Mesodermal cell (in vitro differentiated cells): Measurements from ENCODE around the gene MZT2A. TPM values are rescaled to one million over a fixed set of nuclear protein-coding genes. Genes with fewer than 3 reads are reported as not detected.
"Not testable (repeated sequence)": the region's sequence is repeated elsewhere in the genome, so short reads cannot be mapped to it uniquely, and the experiment has no call there.

Source experiments
- H3K27ac ChIP-seq: 2 replicates; pipeline ENCODE4 v1.7.0; 2013; ENCODE audit warnings: mild to moderate bottlenecking, low read depth, low read length, moderate library complexity; ENCODE audit not compliant: severe bottlenecking
- H3K36me3 ChIP-seq: 2 replicates; pipeline ENCODE4 v1.7.1; 2013; ENCODE audit warnings: mild to moderate bottlenecking, low read length, moderate library complexity; ENCODE audit not compliant: control insufficient read depth, insufficient read depth
- H3K4me1 ChIP-seq: one replicate; pipeline ENCODE4 v1.7.1; 2013; ENCODE audit warnings: mild to moderate bottlenecking, low read length; ENCODE audit not compliant: insufficient read depth, control insufficient read depth, poor library complexity, severe bottlenecking
- H3K4me3 ChIP-seq: 2 replicates; pipeline ENCODE4 v1.7.0; 2013; ENCODE audit warnings: low read length, control low read depth, mild to moderate bottlenecking; ENCODE audit not compliant: insufficient read depth, poor library complexity, severe bottlenecking; ENCODE audit errors: extremely low read depth
- H3K9me3 ChIP-seq: 2 replicates; pipeline ENCODE4 v1.7.1; 2013; ENCODE audit warnings: mild to moderate bottlenecking, low read length, moderate library complexity; ENCODE audit not compliant: control insufficient read depth
- WGBS, 2 experiments: methylation state at CpG; one replicate each; pipeline ENCODE4 v1.1.5; 2013; ENCODE audit warnings: missing lambda C conversion rate in 2 of 2; ENCODE audit not compliant: insufficient coverage in 2 of 2; 5-methylcytosine and 5-hydroxymethylcytosine counted together
- polyA plus RNA-seq, 2 experiments: library from polyadenylated mRNA; stranded (reverse); fragments of 50-300 nt; gene quantifications; one replicate each; pipeline ENCODE4 v1.2.3, GENCODE V29; 2013

Gene MZT2A
- 117 TPM for polyA plus RNA-seq (2013, experiment 1 of 2)
- 92.9 TPM for polyA plus RNA-seq (2013, experiment 2 of 2)

- peaks cover 31% of the 10 kb centered on the region for H3K36me3 ChIP-seq
- 0 to 2% methylated on average over 43 to 46 of the region's 53 CpGs for WGBS, 2 experiments
- peak within 1 kb of the TSS; percentile 96 for H3K4me3 ChIP-seq
- not testable (repeated sequence) for H3K4me1 ChIP-seq, H3K9me3 ChIP-seq
- peak within 1 kb of the TSS; percentile 82 for H3K27ac ChIP-seq
Observed at GRCh38 chr2:131492015-131492417, at the start of gene MZT2A. Gene MZT2A (minus strand): TSS chr2:131492397. CDS start chr2:131492376, 21 bp downstream.

- H3K4me1 ChIP-seq, H3K4me3 ChIP-seq, H3K36me3 ChIP-seq, H3K27ac ChIP-seq, H3K9me3 ChIP-seq: not testable (repeated sequence)
- WGBS, 2 experiments, result 91 to 92% methylated on average over 11 to 12 of the region's 13 CpGs
Observed at GRCh38 chr2:131538856-131539255, 46.7 kb upstream of the MZT2A start.

GRCh38 chr2:131536841-131537240 lies 44.6 kb upstream of the MZT2A start:
- H3K27ac ChIP-seq, H3K9me3 ChIP-seq, H3K4me3 ChIP-seq, H3K4me1 ChIP-seq, H3K36me3 ChIP-seq: not testable (repeated sequence)
- 91 to 94% methylated on average over 7 to 13 of the region's 14 CpGs for WGBS, 2 experiments

GRCh38 chr2:131535951-131536826 lies 44.0 kb upstream of the MZT2A start:
- not testable (repeated sequence) for H3K4me3 ChIP-seq, H3K27ac ChIP-seq, H3K36me3 ChIP-seq, H3K4me1 ChIP-seq, H3K9me3 ChIP-seq
- 81 to 96% methylated on average over 5 to 16 of the region's 21 CpGs for WGBS, 2 experiments

- no peak overlapping the region for H3K27ac ChIP-seq
- H3K36me3 ChIP-seq, result no peaks in the 10 kb centered on the region
- no peaks in the 10 kb centered on the region for H3K4me1 ChIP-seq
- no peak overlapping the region for H3K4me3 ChIP-seq
- 100% methylated on average over 1 of the region's 4 CpGs; no CpG with 5 or more reads in 1 of the 2 experiments for WGBS, 2 experiments
- no peaks in the 10 kb centered on the region for H3K9me3 ChIP-seq
Observed at GRCh38 chr2:131535526-131535925, 43.3 kb upstream of the MZT2A start.

GRCh38 chr2:131534965-131535364 lies 42.8 kb upstream of the MZT2A start:
- H3K4me1 ChIP-seq, H3K36me3 ChIP-seq, H3K4me3 ChIP-seq, H3K27ac ChIP-seq, H3K9me3 ChIP-seq: not testable (repeated sequence)
- 94 to 96% methylated on average over 4 to 8 of the region's 11 CpGs for WGBS, 2 experiments

- not testable (repeated sequence) for H3K27ac ChIP-seq, H3K36me3 ChIP-seq, H3K4me1 ChIP-seq, H3K9me3 ChIP-seq, H3K4me3 ChIP-seq
- 71% methylated on average over 2 of the region's 13 CpGs; no CpG with 5 or more reads in 1 of the 2 experiments for WGBS, 2 experiments
Observed at GRCh38 chr2:131534317-131534672, 42.1 kb upstream of the MZT2A start.

GRCh38 chr2:131533609-131534316 lies 41.6 kb upstream of the MZT2A start:
- not testable (repeated sequence) for H3K27ac ChIP-seq, H3K4me3 ChIP-seq, H3K36me3 ChIP-seq, H3K9me3 ChIP-seq, H3K4me1 ChIP-seq
- WGBS, 2 experiments, result 91 to 95% methylated on average over 7 to 9 of the region's 17 CpGs

GRCh38 chr2:131532723-131533608 lies 40.8 kb upstream of the MZT2A start:
- not testable (repeated sequence) for H3K9me3 ChIP-seq, H3K4me3 ChIP-seq, H3K4me1 ChIP-seq, H3K36me3 ChIP-seq, H3K27ac ChIP-seq
- 69 to 100% methylated on average over 1 to 6 of the region's 23 CpGs for WGBS, 2 experiments

- H3K27ac ChIP-seq, H3K4me1 ChIP-seq, H3K9me3 ChIP-seq, H3K36me3 ChIP-seq, H3K4me3 ChIP-seq: not testable (repeated sequence)
- no CpG with 5 or more reads among the region's 11 CpGs for WGBS, 2 experiments
Observed at GRCh38 chr2:131531547-131532185, 39.5 kb upstream of the MZT2A start.
